ENCODE measurements around the gene TMC7.

GRCh38 chr16:19112099-19112407, 128.3 kb downstream of the TMC7 start:
- no peak for TF ChIP-seq CTCF (IDR thresholded peaks at IDR 0.05; ENCODE audit: insufficient read depth, low read depth, low read length)
- TF ChIP-seq EZH2 (IDR thresholded peaks at IDR 0.05; ENCODE audit: insufficient read depth, low read length), result no peak
